Dedifferentiated amniotic fluid mesenchymal stem cell (primary cell): ENCODE results near the gene GTPBP6.
A peak's percentile ranks its signal among the peaks of the same experiment; 100 is the strongest.
"Not testable (repeated sequence)": the region's sequence is repeated elsewhere in the genome, so short reads cannot be mapped to it uniquely, and the experiment has no call there.

Source experiments
- DNase-seq: peaks from one replicate; pipeline ENCODE4 v3.0.0-alpha.2; 2016; ENCODE audit errors: extremely low spot score

GTPBP6 gene

DNA sequence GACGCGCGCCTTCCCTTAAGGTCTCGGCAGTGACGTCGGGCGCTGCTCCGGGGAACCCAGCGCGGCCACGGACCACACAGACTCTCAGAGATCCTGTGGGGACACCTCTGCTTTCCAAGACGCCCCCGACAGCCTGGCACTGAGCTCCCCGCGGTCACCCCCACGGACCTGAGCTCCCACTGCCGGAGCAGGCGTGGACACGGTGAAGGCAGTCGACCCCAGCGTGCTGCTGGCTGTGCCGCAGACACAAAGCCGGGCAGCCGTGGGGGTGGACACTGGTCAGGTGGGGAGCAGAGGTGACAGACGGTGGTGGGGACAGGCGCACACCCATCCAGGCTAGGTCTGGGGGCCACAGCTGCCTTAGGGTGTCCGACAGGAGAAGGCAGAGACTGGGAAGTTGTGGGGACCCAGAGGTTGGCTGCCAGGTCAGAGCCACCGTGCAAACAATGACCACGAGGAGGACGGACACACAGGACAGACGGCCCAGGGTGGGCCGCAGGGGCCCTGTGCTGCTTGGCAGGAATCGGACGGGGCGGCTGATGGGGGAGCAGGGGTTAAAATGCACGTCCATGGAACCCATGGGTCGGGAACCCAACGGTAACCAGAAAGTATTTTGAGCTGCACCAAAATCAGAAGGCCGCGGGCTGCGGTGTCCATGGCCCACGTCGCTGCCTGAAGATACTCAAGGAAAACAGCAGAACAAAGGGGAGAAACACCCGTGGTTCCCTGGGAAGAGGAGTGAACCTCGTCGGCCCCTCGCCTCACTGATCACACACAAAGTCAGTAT, 16.6 kb upstream of the GTPBP6 start:
- no peak for DNase-seq

DNA sequence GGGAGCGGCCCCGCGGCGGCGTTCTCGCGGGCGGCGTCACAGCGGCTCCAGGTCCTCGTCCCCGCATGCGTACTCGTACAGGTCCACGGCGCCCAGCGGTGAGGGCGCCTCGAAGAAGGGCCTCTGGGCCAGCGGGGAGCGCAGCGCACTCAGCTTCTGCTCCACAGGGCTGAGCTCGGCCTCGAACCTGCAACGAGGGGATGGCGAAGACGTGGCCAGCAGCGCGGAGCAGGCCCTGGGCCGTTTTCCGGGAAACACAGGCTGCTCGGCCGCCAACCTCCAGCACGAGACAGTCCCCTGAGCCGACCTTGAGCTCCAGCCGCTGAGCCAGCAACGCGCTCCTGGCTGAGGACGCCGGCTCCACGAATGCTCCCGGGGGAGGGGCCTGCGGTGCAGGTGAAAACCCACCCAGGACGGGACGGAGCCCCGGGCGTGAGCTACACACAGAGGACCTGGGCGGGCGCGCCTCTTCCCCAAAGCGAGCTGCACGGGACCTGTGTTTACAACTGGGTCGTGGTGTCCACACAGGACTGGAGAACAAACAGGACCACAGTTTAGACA, 15.8 kb upstream of the GTPBP6 start:
- no peak for DNase-seq

DNA sequence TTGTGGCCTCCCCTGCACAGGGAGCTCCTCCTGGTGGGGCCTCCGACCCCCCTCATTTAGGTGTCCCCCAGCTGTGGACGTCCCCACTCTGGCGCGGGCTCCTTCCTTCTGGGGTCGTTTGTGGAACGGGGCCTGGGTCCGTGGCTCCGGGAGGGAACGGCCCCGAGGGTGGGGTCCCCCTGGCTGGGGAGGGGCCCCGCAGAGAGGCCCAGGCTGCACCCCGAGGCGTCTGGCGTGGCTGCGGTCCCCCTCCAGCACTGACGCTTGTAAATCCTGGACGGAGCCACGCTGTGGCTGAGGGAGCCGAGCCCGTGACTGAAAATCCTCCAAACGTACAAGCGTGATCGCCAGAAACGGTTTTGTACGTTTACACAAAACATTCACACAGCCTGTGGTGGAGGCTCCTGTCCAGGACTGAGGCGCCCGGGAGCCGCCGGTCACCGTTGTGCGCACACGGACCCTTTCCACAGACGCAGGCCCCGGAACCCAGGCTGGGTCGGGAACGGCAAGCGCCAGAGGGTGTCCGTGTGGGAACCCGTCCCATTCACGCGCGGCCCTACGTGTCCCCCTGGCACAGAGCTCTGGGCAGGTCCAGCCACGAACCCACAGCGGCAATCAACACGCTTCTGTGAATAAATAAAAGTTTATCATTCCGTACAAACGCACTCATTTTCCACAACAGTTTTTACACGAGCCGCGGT, 15.2 kb upstream of the GTPBP6 start:
- DNase-seq, result no peak

DNA sequence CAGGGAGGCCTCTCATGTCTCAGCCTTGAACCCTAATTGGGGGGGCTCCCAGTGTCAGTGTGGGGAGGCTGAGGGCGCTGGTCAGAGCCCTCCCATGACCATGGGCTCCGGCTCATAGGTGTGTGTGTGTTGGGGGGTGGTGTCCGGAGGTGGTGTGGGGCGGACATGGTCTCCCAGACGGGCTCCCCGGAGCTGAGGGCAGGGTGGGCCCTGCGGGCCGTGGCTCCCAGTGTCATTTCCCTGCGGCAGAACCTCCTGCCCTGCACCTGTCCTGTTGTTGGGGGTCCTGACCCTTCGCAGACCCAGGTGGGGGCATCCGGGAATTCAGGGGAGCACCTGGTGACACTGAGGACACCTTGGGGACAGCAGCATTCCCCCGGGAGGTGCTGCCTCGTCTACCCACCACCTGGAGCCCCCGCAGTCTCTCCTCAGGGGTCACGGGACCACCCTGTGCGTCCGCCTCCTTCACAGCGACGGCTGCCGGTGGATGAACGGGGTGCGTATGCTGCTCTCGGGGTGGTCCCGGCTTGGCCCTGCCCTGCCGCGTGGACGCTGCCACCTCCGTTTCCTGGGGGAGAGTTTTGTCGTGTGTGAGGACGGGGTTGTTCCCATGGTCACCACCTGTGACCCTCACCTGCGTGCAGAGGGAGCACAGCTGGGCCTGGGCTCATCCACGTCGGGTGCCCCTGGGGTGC, 14.5 kb upstream of the GTPBP6 start:
- DNase-seq, result no peak

DNA sequence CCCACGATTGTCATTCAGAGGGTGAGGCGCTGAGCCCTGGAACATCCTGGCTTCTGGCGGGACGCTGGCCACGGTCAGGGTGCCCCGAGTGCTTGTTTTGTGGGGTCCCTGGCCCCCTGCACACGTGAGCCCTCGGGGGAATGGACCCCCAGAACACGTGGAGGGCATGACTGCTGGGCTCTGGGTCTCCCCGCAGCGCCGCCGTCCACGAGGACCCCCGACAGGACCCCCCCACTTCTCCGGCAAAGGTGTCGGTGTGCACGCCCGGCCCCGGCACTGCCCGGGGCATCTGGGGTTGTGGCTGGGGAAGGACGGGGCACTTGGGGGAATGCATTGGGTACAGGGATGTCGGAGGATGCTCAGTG, 13.9 kb upstream of the GTPBP6 start:
- no peak for DNase-seq

DNA sequence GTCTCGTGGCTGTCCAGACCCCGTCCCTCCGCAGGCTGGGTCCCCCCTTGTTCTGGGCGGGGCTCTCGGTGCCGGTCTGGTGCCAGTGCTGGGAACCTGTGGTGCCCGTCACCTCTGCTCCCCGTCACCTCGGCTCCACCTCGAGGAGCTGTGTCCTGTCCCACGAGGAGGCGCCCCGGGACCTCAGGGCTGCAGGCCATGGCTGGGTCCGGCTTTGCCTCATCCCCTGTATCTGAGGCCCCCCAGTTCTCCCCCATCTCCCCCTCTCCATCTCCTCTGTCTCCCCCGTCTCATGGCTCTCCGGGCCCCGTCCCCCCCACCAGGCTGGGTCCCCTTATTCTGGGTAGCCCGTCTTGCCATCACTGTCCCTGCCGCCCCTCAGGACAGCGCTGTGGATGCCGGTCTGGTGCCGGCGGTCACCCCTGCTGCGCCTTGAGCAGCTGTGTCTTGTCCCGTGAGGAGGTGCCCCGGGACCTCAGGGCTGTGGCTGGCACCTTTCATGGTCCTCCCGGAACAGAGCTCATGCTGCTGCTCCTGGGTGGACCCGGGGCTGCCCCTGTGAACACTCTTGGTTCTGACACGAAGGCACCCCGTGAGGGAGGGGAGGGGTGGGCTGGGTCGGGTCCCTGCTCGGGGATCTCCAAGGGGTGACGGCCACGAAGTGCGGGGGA, 13.4 kb upstream of the GTPBP6 start:
- DNase-seq, result no peak

DNA sequence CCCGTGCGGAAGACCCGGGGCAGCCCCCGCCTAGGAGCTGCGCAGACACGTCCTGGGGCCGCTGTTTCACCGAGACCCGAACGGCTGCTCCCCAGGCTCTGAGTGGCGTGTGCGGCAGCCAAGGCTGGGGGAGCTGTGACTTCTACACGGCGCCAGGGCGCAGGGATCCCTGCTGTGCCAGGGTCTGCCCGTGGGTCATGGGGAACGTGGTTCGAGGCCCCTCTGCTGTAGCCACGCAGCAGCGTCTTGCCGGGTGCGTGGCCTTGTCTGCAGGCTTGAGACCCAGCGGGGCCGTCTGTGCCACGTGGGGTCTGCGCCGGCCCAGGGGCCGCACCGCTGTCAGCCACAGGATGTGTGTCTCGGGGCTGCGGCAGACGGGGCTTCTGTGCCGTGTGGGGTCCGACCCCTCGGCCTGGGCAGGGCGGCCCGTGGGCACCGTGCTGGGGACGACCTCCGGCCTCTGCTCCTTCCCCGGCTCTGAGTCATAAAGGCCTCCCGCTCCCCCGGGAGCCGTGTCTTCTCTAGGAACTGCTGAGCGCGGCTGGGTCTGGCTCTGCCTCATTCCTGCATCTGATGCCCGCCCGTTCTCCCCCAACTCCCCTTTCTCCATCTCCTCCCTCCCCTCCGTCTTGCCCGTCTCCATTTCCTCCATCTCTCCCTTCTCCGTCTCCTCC, 12.7 kb upstream of the GTPBP6 start:
- no peak for DNase-seq

DNA sequence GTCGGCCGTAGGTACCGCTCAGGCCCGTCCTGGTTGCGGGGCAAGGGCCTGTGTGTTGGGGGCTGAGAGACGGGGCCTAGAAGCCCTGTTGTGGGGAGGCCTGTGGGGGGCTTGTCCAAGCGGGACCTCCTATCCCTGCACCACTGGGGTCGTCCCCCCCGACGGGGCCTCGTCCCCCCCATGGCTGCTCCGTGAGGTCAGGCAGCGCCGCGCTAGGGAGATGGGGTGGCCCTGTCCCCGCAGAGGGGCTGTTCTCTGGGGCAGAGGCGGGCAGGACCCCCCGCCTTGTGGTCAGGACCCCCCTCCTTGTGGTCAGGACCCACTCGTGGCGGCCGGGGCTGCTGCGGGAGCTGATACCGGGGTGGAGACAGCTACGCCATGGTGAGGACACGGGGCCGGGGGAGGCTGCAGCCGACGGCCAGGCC, 12.1 kb upstream of the GTPBP6 start:
- no peak for DNase-seq

DNA sequence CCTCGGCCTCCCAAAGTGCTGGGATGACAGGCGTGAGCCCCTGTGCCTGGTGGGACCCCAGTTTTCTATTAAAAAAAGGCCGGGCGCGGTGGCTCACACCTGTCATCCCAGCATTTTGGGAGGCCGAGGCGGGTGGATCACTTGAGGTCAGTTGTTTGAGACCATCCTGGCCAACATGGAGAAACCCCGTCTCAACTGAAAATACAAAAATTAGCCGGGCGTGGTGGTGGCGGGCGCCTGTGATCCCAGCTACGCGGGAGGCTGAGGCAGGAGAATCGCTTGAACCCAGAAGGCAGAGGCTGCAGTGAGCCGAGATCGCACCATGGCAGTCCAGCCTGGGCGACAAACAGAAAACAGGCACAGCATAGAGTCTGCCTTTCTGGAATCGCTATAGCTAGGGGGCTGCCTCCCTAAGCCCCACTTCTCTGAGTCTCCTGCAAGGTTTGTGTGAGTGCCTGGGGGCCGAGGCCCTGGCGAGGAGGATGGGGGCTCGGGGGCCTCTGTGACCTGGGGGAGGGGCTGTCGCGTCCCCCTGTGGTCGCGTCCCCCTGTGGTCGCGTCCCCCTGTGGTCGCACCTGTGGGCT, 11.6 kb upstream of the GTPBP6 start:
- DNase-seq, result not testable (repeated sequence)

DNA sequence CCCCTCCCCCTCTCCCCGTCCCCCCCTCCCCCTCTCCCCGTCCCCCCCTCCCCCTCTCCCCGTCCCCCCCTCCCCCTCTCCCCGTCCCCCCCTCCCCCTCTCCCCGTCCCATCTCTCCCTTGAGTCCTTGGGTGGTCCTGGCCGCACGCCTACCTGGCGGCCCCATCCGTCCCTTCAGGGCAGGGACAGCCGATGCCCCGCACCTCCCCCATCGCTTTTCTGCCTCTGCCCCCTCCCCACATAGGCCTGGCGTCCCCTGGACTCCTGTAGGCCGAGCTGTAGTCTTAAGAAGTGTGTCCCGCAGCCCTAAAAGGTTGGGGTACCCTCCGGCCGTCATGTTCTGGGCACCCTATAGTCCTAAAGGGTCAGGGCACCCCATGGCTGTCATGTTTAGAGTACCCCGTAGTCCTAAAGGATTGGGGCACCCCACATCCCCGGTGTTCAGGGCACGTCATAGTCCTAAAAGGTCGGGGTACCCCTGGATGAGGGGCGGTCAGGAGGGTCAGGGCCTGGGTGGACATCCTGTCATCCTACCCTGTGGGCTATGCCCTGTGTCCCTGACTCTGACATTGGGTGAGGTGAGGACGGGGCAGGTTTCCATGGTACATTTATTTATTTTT, 10.8 kb upstream of the GTPBP6 start:
- no peak for DNase-seq

DNA sequence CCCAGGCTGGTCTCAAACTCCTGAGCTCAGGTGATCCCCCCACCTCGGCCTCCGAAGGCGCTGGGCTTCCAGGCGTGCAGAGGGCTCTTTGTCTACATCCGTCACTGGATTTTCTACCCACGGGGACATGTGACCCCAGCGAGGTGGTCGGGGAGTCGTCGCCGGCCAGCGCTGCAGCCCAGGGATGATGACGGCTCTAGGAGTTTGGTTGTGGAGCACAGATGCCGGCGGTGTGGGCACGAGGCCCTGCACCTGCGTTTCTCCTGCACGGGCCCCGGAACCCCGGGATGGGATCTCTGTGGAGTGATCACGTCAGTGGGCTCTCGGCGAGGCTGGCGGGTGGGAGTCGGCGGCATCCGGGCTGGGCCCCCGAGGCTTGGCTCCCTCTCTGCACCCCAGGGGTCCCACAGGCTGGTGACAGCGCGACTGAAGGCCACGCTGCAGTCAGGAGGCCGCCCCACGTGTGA, 9.1 kb upstream of the GTPBP6 start:
- DNase-seq, result no peak

DNA sequence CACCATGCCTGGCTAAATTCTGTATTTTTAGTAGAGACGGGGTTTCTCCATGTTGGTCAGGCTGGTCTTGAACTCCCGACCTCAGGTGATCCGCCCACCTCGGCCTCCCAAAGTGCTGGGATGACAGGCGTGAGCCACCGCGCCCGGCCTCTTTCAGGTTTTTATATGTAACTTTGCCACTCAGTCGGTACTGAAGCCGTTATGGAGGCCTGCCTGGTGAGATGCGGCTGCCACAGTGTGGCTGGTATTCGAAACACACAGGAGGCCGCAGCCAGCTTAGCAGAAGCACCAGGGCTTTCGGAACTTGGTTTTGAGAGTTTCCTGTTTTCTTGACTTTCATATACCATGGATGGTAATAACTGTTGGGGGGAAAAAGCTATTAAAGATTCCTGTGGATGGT, 6.1 kb upstream of the GTPBP6 start:
- DNase-seq, result not testable (repeated sequence)

DNA sequence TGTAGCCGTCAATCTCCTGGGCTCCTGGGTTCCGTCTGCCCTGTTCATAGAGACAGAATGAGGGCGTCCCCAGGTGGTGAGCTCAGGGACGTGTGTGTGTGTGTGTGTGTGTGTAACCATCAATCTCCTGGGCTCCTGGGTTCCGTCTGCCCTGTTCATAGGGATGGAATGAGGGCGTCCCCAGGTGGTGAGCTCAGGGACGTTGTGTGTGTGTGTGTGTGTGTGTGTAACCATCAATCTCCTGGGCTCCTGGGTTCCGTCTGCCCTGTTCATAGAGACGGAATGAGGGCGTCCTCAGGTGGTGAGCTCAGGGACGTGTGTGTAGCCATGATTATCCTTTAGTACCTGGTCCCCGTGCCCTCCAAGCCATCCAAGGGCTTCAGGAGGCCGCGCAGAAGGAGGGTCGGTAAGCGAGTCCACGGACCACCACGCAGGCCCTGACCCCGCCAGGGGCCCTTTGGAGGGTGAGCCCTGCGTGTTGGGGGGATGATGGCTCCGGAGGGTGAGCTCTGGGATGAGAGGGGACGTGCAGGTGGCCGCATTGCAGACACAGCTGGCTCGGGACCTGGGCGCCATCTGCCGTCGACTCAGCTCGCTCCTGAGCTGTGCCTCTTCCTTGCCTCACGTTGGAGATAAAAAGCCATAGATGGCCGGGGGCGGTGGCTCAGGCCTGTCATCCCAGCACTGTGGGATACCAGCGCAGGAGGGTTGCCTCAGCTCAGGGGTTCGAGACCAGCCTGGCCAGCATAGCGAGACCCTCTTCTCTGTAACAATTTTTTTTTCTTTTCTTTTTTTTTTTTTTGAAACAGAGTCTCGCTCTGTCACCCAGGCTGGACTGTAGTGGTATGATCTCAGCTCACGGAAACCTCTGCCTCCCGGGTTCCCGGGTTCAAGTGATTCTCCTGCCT, 5.4 kb upstream of the GTPBP6 start:
- no peak for DNase-seq

DNA sequence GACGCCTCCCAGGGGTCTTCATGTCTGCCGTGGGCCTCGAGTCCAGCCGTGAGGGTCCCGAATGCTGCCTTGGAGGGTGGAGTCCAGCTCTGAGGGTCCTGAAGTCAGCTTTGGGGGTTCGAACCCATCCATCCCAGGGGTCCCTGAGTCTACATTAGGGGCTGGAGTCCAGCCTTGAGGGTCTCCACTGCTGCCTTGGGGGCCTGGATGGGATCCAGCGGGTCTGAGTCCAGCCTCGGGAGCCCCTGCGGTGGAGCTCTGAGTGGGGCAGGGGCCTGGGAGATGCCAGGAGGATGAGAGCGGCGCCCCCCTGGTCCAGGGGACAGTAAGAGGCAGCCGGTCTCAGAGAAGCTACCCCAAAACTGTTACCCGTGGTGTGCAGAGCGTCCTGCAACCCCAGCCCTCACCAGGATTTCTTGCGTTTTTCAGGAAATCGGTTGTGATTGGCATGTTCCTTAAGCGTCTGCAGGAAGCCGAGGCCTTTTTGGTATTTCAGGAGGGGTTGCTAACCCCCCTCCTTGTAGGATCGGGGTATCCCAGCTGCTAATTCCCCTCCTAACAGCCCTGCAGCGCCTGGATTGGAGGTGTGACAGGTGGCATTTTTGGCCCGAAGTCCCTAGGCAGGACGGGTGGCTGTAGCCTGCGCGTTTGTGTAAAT, 1.7 kb upstream of the GTPBP6 start:
- no peak for DNase-seq

DNA sequence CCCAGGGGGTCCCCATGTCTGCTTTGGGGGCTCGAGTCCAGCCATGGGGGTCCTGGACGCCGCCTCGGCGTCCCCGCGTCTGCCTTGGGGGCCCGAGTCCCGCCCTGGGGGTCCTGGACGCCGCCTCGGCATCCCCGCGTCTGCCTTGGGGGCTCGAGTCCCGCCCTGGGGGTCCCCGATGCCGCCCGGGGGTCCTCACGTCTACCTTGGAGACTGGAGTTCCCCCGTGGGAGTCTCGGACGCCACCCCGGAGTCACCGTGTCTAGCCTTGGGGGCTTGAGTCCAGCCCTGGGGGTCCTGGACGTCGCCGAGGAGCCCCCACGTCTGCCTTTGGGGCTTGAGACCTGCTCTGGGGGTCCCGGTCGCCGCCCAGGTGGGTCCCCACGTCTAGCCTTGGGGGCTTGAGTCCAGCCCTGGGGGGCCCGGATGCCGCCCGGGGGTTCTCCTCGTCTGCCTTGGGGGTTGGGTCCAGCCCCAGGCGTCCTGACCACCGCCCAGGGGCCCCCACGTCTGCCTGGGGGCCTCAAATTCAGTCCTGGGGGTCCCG, 1.1 kb upstream of the GTPBP6 start:
- no peak for DNase-seq

DNA sequence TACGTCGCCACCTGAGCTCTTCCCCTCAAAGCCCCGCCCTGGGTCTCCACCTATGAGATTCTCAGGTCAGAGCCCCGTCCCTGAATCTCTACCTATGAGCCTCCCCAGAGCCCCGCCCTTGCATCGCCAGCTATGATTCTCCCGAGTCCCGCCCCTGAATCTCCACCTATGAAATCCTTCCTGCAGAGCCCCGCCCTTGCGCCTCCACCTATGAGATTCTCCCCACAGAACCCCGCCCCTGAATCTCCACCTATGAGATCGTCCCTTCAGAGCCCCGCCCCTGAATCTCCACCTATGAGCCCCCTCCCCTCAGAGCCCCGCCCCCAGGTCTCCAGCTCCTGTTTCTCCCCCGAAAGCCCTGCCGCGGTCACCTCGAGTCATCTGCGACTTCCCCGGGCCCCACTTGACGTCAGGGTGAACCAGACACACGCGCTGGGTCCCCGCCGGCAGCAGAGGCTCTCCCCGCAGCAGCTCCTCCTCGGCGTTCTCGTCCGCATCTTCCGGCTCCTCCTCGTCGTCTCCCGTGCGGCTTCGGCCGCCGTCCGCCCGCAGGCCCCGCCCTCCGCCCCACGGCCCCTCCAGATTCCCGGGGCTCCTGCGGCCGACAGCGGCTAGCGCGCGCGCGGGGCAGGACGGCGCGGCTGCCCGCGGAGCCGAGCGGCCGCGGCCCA, 393 bp downstream of the GTPBP6 start:
- peak; percentile 100 for DNase-seq

DNA sequence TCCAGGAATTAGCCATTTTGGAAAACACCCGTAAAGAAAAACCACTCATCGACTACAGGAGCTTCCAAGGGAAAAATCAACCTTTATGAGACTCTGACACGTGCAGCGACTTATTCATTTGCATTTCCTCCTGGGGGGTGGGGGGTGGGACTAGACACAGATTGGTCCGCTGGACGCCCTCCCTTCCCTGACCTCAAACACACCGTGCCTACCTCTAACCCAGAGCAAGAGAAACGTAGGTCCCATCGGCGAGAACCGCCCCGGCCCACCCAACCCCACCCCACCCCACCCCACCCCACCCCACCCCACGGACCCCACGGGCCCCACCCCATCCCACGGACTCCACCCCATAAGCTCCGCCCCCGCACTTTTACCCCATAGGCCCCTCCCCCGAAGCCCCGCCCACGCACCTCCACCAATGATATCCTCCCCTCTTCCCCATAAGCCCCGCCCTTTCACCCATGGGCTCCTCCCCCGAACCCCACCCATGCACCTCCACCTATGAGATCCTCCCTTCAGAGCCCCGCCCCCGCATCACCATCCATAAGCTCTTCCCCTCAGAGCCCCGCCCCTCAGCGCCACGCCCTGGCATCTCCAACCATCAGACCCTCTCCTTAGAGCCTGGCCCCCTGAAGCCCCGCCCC, 1.1 kb downstream of the GTPBP6 start:
- no peak for DNase-seq
